GM23248 (cell line): Measurements from ENCODE around the gene GPX6.
"Not testable (repeated sequence)": the region's sequence is repeated elsewhere in the genome, so short reads cannot be mapped to it uniquely, and the experiment has no call there.

Experiments used
- EZH2 ChIP-seq: fragments of 200-600 bp; sonication (generic); IDR thresholded peaks from 2 replicates; pipeline ENCODE4 v1.6.1; 2018; ENCODE audit warnings: antibody characterized with exemption, mild to moderate bottlenecking; ENCODE audit not compliant: insufficient read depth, poor library complexity, severe bottlenecking
- EZH2phosphoT487 ChIP-seq: fragments of 200-600 bp; sonication (generic); IDR thresholded peaks from 2 replicates; pipeline ENCODE4 v1.6.1; 2018; ENCODE audit warnings: antibody characterized with exemption, moderate library complexity, mild to moderate bottlenecking, low read depth; ENCODE audit not compliant: insufficient read depth

- TF ChIP-seq EZH2, EZH2phosphoT487: not testable (repeated sequence)
These were observed 3.2 kb downstream of the GPX6 start for GRCh38 chr6:28512387-28512786.
